BE2C (cell line): Measurements from ENCODE around the gene SLC12A3.

Source experiments
- DNase-seq: peaks from one replicate; pipeline ENCODE4 v3.0.0-alpha.2; 2020
- H3K27me3 ChIP-seq: fragments of 250-450 bp; sonication (Bioruptor Pico); 2 replicates; pipeline ENCODE4 v1.5.1; 2020; ENCODE audit warnings: mild to moderate bottlenecking
- H3K36me3 ChIP-seq: fragments of 250-450 bp; sonication (Bioruptor Pico); 2 replicates; pipeline ENCODE4 v1.5.1; 2020; ENCODE audit warnings: mild to moderate bottlenecking
- H3K4me1 ChIP-seq: fragments of 250-450 bp; sonication (Bioruptor Pico); 2 replicates; pipeline ENCODE4 v1.5.1; 2020
- H3K4me3 ChIP-seq: 2 replicates; pipeline ENCODE4 v1.5.1; 2011; ENCODE audit warnings: low read depth, low read length
- H3K9me3 ChIP-seq: fragments of 250-450 bp; sonication (Bioruptor Pico); 2 replicates; pipeline ENCODE4 v1.5.1; 2020
- TF ChIP-seq, protein P1 (sequence below): IDR thresholded peaks from 2 replicates; pipeline ENCODE4 v1.5.1; 2012; ENCODE audit warnings: mild to moderate bottlenecking, low read depth, low read length

The SLC12A3 gene

DNA sequence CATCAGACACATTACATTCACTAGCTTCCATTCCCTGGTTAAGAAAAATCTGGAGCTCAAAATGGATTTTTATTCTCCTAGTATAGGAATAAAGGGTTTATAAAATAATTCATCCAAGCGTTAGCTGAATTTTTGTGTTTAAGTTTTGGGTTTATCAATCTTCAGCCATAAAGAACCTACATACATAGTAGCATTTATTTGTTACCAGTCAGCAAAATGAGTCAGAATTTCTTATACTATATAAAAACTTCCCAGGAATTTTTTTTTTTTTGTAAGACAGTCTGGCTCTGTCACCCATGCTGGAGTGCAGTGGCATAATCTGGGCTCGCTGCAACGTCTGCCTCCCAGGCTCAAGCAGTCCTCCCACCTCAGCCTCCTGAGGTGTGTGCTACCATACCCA, 40.2 kb upstream of the SLC12A3 start:
- Histone ChIP-seq H3K9me3 (no peaks in the 10 kb centered on the region), H3K36me3 (peaks cover 11% of the 10 kb centered on the region; the same call in 1 of the 2 replicates), H3K4me3 (no peak overlapping the region), H3K4me1 (no peaks in the 10 kb centered on the region), H3K27me3 (no peaks in the 10 kb centered on the region)
- DNase-seq: no peak
- TF ChIP-seq, protein P1, sequence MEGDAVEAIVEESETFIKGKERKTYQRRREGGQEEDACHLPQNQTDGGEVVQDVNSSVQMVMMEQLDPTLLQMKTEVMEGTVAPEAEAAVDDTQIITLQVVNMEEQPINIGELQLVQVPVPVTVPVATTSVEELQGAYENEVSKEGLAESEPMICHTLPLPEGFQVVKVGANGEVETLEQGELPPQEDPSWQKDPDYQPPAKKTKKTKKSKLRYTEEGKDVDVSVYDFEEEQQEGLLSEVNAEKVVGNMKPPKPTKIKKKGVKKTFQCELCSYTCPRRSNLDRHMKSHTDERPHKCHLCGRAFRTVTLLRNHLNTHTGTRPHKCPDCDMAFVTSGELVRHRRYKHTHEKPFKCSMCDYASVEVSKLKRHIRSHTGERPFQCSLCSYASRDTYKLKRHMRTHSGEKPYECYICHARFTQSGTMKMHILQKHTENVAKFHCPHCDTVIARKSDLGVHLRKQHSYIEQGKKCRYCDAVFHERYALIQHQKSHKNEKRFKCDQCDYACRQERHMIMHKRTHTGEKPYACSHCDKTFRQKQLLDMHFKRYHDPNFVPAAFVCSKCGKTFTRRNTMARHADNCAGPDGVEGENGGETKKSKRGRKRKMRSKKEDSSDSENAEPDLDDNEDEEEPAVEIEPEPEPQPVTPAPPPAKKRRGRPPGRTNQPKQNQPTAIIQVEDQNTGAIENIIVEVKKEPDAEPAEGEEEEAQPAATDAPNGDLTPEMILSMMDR: no peak

DNA sequence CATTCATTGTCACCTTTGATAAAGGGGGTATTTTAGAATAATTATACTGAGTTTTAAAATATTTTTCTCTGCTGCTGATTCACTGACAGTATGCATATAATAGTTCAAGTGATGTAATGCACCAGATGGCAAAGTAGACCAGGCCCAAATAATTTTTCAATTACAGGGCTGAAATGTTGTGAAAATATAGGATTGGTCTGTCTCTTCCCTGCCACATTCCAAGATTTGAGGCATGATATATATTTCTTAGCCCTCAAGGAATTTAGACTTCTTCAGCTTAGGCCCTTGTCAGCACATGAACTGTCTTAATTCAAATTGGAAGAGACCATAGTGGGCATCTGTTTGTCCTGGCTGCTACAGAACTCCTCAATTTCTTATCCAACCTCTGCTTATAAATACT, 39.2 kb upstream of the SLC12A3 start:
- H3K36me3 ChIP-seq: peaks cover 11% of the 10 kb centered on the region; the same call in 1 of the 2 replicates
- H3K4me1 ChIP-seq: no peaks in the 10 kb centered on the region
- H3K9me3 ChIP-seq: no peaks in the 10 kb centered on the region
- DNase-seq: no peak
- no peak overlapping the region for H3K4me3 ChIP-seq
- no peaks in the 10 kb centered on the region for H3K27me3 ChIP-seq
- TF ChIP-seq, protein P1: no peak

DNA sequence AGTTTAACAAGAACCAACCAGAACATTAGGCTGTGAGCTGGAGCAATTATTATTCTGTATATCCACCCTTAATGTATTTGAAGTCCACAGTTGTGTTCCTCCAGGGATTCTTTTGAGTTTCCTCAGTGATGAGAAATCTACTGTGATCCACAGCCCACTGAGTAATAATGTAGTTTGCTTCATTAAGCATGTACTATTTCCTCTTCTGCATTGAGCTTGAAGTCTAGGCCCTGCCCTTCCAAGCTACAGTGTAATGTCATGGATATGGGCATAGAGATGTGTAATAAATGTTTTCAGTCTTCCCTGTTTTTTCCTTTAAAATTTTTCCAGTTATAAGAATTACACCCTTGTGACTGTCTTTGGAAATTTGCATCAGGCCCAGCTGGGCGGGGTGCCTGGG, 36.4 kb upstream of the SLC12A3 start:
- Histone ChIP-seq H3K4me1 (no peaks in the 10 kb centered on the region), H3K27me3 (no peaks in the 10 kb centered on the region), H3K36me3 (peaks cover 18% of the 10 kb centered on the region), H3K9me3 (no peaks in the 10 kb centered on the region), H3K4me3 (no peak overlapping the region)
- DNase-seq: no peak
- TF ChIP-seq, protein P1: no peak

DNA sequence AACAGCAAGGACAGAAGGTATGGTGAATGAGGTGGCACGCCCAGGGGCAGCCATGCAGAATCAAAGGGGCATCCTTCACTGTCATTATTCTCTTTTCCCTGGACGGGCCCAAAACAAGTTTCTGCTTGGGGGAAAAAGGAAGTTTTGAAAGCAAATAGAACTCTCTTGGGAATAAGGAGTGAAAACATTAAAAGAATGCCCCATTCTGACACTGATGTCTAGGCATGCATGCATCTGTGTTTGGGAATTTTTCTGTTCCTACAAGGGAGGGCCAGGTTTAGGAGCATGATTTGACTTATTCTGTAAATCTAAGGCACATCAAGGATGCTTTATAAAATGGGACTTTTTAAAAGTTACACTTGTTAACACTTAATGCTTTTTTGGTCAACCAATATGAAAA, 34.3 kb upstream of the SLC12A3 start:
- H3K27me3 ChIP-seq: no peaks in the 10 kb centered on the region
- DNase-seq: no peak
- no peaks in the 10 kb centered on the region for H3K4me1 ChIP-seq
- H3K9me3 ChIP-seq: no peaks in the 10 kb centered on the region
- no peak overlapping the region for H3K4me3 ChIP-seq
- TF ChIP-seq, protein P1: no peak
- H3K36me3 ChIP-seq: peaks cover 33% of the 10 kb centered on the region

DNA sequence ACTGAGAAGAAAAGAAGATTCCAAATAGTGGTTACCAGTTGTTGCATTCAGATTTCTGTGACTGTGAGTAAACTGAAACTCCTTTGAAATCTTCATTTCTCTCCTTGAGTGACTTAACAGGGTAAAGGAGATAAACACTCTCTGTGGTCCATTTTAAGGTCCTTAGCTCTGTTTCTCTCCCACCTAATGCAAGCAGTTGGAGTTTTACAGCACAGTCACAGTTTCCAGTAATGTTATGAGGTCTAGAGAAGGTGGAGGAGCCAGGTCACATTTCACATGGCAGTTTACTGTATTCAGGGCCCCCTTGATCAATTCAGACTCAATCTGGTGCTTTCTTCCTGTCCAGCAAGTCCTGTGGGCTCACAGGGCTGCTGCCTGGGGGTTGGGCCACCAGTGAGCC, 32.2 kb upstream of the SLC12A3 start:
- no peaks in the 10 kb centered on the region for H3K27me3 ChIP-seq
- H3K4me1 ChIP-seq: no peaks in the 10 kb centered on the region
- TF ChIP-seq, protein P1: no peak
- peaks cover 39% of the 10 kb centered on the region for H3K36me3 ChIP-seq
- no peak for DNase-seq
- no peak overlapping the region for H3K4me3 ChIP-seq
- no peaks in the 10 kb centered on the region for H3K9me3 ChIP-seq

DNA sequence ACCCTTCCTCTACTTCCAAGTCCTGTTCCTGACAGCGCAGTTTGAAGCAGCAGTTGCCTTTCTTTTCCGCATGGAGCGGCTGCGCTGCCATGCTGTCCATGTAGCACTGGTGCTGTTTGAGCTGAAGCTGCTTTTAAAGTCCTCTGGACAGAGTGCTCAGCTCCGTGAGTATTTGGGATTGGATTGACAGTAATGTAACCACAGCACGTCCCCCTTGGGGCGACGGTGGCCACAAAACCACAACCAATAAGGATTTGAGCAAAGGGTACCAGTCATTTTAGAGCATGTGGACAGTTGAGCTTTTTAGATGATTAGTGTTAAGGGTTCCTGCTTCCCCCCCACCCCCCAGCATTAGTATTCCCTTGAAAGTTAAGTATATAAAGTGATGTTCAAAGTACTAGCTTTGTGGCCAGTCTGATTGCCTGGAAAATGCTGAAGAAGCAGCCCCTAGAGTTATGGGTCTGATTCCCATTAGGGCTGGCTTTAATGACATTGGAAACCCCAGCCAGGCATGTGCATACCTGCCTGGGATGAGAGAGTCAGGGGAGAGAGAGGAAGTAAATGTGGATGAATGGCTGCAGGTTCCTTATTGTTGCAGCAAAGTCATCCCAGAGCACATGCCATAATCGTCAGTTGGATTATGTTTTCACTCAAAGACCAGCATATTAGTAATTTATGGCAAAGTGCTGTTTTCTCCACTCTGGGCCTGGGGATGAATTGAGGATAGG, 31.6 kb upstream of the SLC12A3 start:
- peaks cover 45% of the 10 kb centered on the region for H3K36me3 ChIP-seq
- no peaks in the 10 kb centered on the region for H3K4me1 ChIP-seq
- H3K4me3 ChIP-seq: no peak overlapping the region
- TF ChIP-seq, protein P1: no peak
- no peak for DNase-seq
- no peaks in the 10 kb centered on the region for H3K9me3 ChIP-seq
- no peaks in the 10 kb centered on the region for H3K27me3 ChIP-seq
